Renal cortex interstitium (tissue), 11 donors: ENCODE data around the gene RTP2. TPM values are rescaled to one million over a fixed set of nuclear protein-coding genes. Genes with fewer than 3 reads are reported as not detected.

Source experiments
- DNase-seq, 11 donors: peaks; one replicate each; pipeline ENCODE4 v3.0.0-alpha.2; 2013; ENCODE audit warnings: low read depth in 9 of 11, low spot score in 4 of 11; ENCODE audit errors: extremely low read depth in 1 of 11
- polyA plus RNA-seq, 3 donors: library from polyadenylated mRNA; unstranded; fragments of 120-200 nt; gene quantifications; one replicate each; pipeline ENCODE4 v1.2.1, GENCODE V29; 2013; ENCODE audit not compliant: insufficient read length in 3 of 3

RTP2 gene
- polyA plus RNA-seq, 3 donors: not detected

DNA sequence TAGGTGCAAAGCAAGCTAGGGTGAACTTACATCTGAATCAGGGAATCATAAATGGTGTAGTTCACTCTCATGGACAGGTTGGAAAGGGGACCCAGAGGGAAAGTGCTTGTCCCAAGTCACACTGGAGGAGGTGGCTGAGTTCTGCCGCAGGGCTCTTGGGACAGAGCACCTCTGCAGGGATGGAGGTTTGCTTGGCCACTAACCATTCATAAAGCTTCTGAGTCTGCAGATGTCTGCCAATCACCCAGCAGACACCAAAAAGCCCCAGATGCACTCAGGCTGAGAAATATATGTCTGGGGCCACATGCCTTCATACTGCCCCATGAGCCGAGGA is 17.9 kb upstream of the RTP2 start:
- no peak for DNase-seq

- no peak for DNase-seq
Observed at GRCh38 chr3:187719628-187720336, 17.4 kb upstream of the RTP2 start.

DNA sequence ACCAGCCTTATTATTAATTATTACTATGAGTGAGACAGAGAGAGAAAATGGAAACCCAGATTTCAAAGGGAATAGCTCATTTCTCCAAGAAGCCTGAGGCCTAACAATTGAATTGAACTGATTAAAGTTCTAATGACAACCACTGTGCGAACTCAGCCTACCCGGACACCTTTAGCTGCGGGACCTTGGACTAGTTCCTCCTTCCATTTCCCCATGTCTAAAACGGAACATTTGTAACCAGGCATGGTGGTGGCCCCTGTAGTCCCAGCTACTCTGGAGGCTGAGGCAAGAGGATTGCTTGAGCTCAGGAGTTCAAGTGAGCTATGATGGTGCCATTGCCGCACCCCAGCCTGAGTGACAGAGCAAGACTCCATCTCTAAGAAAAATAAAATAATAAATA is 16.4 kb upstream of the RTP2 start:
- DNase-seq: no peak

DNA sequence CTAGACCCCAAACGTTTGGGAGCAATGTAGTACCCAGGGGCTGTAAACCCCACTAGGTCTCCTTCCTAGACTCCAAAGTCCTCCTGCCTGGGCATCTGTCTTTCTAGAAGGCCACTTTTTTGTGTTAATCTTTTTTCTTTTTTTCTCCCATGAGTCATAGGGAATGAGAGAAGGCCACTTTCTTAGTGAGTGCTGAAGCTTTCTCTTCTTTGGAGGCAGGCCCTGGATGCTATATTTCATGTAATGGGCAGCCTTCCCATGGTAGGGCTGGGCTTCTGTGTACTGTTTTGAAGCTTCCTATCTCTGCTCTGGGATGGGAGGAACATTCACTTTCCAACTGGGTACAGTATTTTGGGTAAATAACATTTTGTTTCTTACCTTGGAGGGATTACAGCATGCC is 15.2 kb upstream of the RTP2 start:
- no peak for DNase-seq

- DNase-seq: peak in 10 of 11 donors; percentile 41 to 75 (median 58)
Observed at GRCh38 chr3:187714404-187714979, 12.1 kb upstream of the RTP2 start.

DNA sequence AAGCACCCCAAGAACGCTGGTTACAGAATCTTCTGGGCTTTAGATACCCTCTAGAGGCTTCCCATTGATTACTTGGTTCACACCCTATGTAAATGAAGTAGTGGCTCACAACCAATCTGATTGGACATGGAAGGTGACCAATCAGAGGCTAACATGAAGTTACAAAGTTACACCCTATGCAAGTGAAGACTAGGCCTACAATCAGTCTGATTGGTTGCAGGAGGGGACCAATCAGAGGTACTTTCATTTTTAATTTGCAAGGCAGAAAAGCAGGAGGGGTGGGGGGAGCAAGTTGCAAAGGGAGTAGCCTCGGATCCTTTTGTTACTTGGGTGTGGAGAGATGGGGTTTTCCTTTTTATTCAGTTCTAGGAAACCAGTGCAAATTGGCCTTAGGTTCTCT is 11.1 kb upstream of the RTP2 start:
- DNase-seq: no peak

DNA sequence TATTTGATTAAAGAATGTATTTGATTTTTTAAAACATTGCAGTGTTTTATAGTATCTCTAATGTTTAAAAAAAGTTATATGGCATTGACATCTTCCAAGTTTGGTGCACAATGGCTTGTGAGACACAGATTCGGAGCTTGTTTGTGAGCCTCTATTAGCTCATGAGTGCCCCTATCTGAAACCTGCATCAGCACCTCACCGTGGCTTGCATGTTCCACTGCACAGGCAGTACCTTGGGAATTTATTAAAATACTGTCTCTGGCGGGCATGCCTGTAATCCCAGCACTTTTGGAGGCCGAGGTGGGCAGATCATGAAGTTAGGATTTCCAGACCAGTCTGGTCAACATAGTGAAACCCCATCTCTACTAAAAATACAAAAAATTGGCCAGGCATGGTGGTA is 6.8 kb upstream of the RTP2 start:
- no peak for DNase-seq

DNA sequence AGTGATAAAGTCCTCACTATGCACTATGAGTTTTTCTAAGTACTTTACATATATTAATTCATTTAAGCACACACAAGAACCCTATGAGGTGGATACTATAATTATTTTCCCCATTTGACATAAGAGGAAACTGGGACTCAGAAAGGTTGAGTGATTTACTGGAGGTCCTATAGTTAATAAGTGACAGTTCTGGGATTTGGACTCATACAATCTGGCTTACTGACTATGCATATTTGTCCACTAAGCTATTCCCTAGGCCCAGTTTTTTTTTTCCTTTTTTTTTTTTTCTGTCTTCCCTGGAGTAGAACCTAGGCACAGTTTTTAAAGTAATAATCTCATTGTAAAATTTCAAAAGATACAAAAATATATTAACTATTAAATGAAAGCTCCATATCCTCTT is 6.3 kb upstream of the RTP2 start:
- DNase-seq: no peak

- no peak for DNase-seq
Observed at GRCh38 chr3:187706971-187707370, 4.6 kb upstream of the RTP2 start.

GRCh38 chr3:187705164-187705563 is 2.8 kb upstream of the RTP2 start:
- DNase-seq: no peak

DNA sequence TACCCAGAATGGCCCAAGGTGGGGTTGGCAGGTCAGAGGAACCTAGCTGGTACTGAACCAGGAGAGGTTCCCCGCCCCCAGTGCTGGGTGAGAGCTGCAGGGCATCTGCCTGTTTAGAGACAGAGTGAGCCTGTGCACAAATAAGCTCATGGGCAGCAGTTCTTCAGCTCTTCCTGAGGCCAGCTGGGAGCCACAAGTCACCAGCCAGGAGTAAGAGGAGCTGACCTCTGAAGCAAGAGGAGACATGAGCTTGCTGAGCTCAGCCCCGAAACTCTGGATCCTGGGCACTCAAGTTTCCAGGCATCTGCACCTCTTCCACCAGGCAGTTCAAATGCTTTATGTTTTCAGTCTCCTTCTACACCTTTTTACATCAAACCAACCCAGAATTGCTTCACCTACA is 2.1 kb downstream of the RTP2 start:
- DNase-seq: no peak

DNA sequence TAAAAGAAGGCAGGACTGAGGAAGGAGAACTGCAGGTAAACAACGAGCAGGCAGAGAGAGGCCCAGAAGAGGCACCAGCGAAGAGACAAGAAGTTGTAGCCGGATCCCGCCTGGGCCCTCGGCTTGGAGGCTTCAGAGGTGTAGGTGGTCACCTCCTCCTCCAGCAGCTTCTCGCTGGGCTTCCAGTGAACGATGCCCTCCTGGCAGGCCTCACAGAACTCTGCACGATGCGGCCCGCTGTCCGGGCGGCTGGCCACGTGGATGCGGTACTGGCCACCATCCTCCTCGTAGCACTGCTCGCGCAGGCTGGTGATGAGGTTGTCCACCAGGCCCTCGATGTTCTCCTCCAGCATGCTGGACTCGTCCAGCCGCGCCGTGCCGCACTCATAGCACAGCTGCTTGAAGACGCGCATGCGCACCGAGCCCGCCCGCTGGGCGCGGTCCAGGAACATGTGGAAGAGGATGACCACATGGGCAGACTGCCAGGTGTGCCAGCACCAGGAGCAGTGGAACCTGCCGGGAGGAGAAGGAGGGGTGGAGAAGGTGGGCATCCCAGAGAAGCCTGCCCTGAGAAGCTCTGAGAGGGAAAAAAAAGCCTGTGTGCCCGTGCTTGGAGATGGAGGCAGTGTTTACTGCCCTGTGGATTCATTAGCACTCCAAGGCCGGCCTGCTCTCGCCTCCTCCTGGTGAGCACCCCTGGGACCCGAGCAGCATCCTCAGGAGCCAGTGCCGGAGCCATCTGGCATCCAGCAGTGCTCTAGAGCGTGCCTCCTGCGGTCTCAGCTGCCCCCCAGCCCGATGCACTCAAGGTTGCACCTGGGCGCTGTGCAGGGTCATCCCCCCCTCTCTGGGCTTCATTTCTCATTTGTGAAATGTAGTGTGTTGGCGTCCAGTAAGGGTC is 3.6 kb downstream of the RTP2 start:
- no peak for DNase-seq

DNA sequence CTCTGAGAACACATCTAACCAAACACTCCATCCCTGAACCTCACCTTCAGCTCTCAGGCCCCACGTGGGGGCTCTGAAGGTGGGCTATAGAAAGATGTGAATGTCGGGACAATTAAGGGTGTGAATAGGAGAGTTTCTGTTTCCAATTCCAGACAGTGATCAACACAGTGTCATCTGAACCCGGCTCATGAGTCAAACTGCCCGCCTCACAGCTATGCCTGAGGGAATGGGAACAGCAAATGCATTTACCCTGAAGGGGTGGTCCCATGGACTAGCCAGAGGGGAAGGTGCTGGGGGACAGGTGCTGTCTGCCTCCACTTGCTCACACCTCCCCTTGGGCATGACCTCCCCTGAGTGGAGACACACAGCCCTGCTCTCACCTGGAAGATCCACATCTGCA is 6.3 kb downstream of the RTP2 start:
- no peak for DNase-seq

GRCh38 chr3:187695449-187695848 is 6.9 kb downstream of the RTP2 start:
- no peak for DNase-seq

GRCh38 chr3:187694801-187695200 is 7.6 kb downstream of the RTP2 start:
- DNase-seq: no peak

GRCh38 chr3:187693431-187693830 is 8.9 kb downstream of the RTP2 start:
- DNase-seq: no peak

- DNase-seq: no peak
Observed at GRCh38 chr3:187689984-187690383, 12.4 kb downstream of the RTP2 start.

DNA sequence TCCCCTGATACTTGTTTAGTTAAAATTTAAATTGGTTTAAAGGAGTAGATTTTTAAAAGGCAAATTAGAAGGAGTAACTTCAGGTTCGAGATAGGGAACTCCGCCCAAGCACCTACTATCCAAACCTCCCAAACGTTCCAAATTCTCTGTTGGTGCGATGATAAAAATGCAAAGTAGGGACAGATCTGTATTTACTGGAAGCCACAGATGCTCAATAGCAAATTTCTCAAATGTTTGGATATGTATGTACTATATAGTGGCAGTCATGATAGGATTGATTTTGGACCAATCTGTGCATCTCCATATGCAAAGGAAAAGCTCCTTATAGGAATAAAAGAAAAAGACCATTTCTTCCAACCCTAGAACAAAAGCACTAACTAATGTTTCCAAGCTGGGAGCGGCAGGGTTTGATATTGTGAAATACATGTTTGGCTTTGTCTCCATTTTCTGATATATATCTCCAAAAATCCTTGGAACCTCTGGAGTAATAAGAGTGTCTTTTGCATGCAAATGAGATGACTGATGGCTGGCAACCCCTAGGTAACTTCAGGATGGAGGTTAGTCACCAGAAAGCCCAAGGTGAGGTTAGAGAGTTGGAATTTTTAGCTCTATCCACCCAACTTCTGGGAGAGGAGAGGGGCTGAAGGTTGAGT is 15.6 kb downstream of the RTP2 start:
- DNase-seq: no peak

DNA sequence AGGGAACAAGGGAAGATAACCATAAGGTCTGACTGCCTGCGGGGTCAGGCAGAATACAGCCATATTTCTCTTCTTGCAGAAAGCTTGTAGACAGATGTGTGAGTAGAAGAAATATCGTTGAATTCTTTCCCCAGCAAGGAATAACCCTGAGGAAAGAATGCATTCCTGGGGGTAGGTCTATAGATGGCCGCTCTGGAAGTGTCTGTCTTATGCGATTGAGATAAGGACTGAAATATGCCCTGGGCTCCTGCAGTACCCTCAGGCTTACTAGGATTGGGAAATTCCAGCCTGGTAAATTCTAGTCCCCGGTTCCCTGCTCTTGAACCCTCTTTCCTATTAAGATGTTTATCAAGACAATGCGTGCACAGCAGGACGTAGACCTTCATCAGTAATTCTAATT is 16.4 kb downstream of the RTP2 start:
- no peak for DNase-seq

GRCh38 chr3:187684880-187685279 is 17.5 kb downstream of the RTP2 start:
- no peak for DNase-seq
